ENCODE measurements around the gene CD74.

CD74 gene

DNA sequence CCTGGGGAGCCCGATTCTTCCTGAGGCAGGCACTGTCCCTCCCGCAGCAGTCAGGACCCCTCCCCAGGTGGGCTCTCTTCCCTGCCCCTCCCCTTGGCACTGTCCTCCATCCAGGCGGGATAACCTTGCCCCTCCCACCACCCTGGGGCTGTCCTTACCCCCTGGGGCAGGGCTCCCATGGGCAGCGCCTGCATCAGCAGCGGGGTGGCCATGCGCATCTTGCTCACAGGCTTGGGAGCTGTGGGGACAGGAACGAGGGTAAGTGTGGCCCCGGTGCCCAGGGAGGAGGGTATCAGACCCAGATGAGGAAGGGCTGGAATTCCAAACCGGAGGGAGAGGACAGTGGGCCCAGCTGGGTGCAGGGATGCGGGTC, 6.0 kb downstream of the CD74 start:
- no peak overlapping the region for H3K23ac ChIP-seq (ENCODE audit: low read length)
- H3K9me3 ChIP-seq (ENCODE audit: insufficient read depth, low read depth, low read length): peaks cover 2% of the 10 kb centered on the region
- H3K18ac ChIP-seq (ENCODE audit: low read length): no peak overlapping the region
- no peak overlapping the region for H2AFZ ChIP-seq (ENCODE audit: insufficient read depth, low read length, poor library complexity)
- H4K91ac ChIP-seq (ENCODE audit: low read depth, low read length): no peak overlapping the region
- peaks cover 7 to 13% of the 10 kb centered on the region in 2 experiments for H3K36me3 ChIP-seq (ENCODE audit: control insufficient read depth in 1 of 2, insufficient read depth in 2 of 2, low read length in 2 of 2)
- no peak overlapping the region for H3K4ac ChIP-seq (ENCODE audit: low read depth, low read length)
- H4K12ac ChIP-seq (ENCODE audit: low read depth, low read length): no peak overlapping the region
- no peak overlapping the region for H2BK12ac ChIP-seq (ENCODE audit: low read length)
- H3K27ac ChIP-seq (ENCODE audit: low read depth, low read length): no peak overlapping the region
- no peak overlapping the region for H2AK5ac ChIP-seq (ENCODE audit: low read length)
- WGBS (ENCODE audit: extremely low coverage, insufficient coverage, insufficient read length): no CpG with 5 or more reads among the region's 10 CpGs
- H3K4me1 ChIP-seq (ENCODE audit: control insufficient read depth in 1 of 2, insufficient read depth in 2 of 2, low read length in 2 of 2): peaks cover 3 to 4% of the 10 kb centered on the region in 2 experiments
- no peak overlapping the region for H3K9ac ChIP-seq (ENCODE audit: low read length)
- H4K8ac ChIP-seq (ENCODE audit: low read depth, low read length): no peak overlapping the region
- H3K79me2 ChIP-seq (ENCODE audit: control insufficient read depth, insufficient read depth, low read length, poor library complexity): no peaks in the 10 kb centered on the region
- H3K4me3 ChIP-seq (ENCODE audit: low read depth, low read length): no peak overlapping the region
- no peak overlapping the region for H3K14ac ChIP-seq (ENCODE audit: low read length)
- no peak overlapping the region for H2BK5ac ChIP-seq (ENCODE audit: low read depth, low read length, poor library complexity)
- no peak for DNase-seq
- H3K4me2 ChIP-seq (ENCODE audit: low read length): no peak overlapping the region
- H2BK120ac ChIP-seq (ENCODE audit: insufficient read depth, low read length, poor library complexity): no peak overlapping the region
- no peaks in the 10 kb centered on the region for H3K27me3 ChIP-seq (ENCODE audit: insufficient read depth, low read length)
- no peaks in the 10 kb centered on the region for H3K79me1 ChIP-seq (ENCODE audit: low read length)

- no CpG with 5 or more reads among the region's 4 CpGs for WGBS (ENCODE audit: extremely low coverage, insufficient coverage, insufficient read length)
- H3K27me3 ChIP-seq (ENCODE audit: insufficient read depth, low read length): no peaks in the 10 kb centered on the region
- no peak overlapping the region for H3K4me3 ChIP-seq (ENCODE audit: low read depth, low read length)
- no peak overlapping the region for H4K8ac ChIP-seq (ENCODE audit: low read depth, low read length)
- no peaks in the 10 kb centered on the region for H3K79me2 ChIP-seq (ENCODE audit: control insufficient read depth, insufficient read depth, low read length, poor library complexity)
- no peak overlapping the region for H2AFZ ChIP-seq (ENCODE audit: insufficient read depth, low read length, poor library complexity)
- H3K4ac ChIP-seq (ENCODE audit: low read depth, low read length): no peak overlapping the region
- H2BK120ac ChIP-seq (ENCODE audit: insufficient read depth, low read length, poor library complexity): no peak overlapping the region
- DNase-seq: no peak
- no peak overlapping the region for H3K27ac ChIP-seq (ENCODE audit: low read depth, low read length)
- no peak overlapping the region for H3K9ac ChIP-seq (ENCODE audit: low read length)
- H3K23ac ChIP-seq (ENCODE audit: low read length): no peak overlapping the region
- no peak overlapping the region for H3K4me2 ChIP-seq (ENCODE audit: low read length)
- no peak overlapping the region for H2AK5ac ChIP-seq (ENCODE audit: low read length)
- no peak overlapping the region for H2BK5ac ChIP-seq (ENCODE audit: low read depth, low read length, poor library complexity)
- no peak overlapping the region for H2BK12ac ChIP-seq (ENCODE audit: low read length)
- H3K4me1 ChIP-seq (ENCODE audit: control insufficient read depth in 1 of 2, insufficient read depth in 2 of 2, low read length in 2 of 2): peaks cover 3 to 4% of the 10 kb centered on the region in 2 experiments
- H3K9me3 ChIP-seq (ENCODE audit: insufficient read depth, low read depth, low read length): peaks cover 2% of the 10 kb centered on the region
- no peak overlapping the region for H4K12ac ChIP-seq (ENCODE audit: low read depth, low read length)
- H3K36me3 ChIP-seq (ENCODE audit: control insufficient read depth in 1 of 2, insufficient read depth in 2 of 2, low read length in 2 of 2): peaks cover 7 to 16% of the 10 kb centered on the region in 2 experiments
- no peak overlapping the region for H3K14ac ChIP-seq (ENCODE audit: low read length)
- H3K79me1 ChIP-seq (ENCODE audit: low read length): no peaks in the 10 kb centered on the region
- H3K18ac ChIP-seq (ENCODE audit: low read length): no peak overlapping the region
- H4K91ac ChIP-seq (ENCODE audit: low read depth, low read length): no peak overlapping the region
Measured at GRCh38 chr5:150406103-150406722, 6.5 kb downstream of the CD74 start.

GRCh38 chr5:150404941-150405816, 7.5 kb downstream of the CD74 start:
- Histone ChIP-seq H3K23ac (ENCODE audit: low read length) (no peak overlapping the region), H3K9ac (ENCODE audit: low read length) (no peak overlapping the region), H3K4ac (ENCODE audit: low read depth, low read length) (no peak overlapping the region), H2BK12ac (ENCODE audit: low read length) (no peak overlapping the region), H3K79me1 (ENCODE audit: low read length) (no peaks in the 10 kb centered on the region), H2BK120ac (ENCODE audit: insufficient read depth, low read length, poor library complexity) (no peak overlapping the region), H4K8ac (ENCODE audit: low read depth, low read length) (no peak overlapping the region), H3K79me2 (ENCODE audit: control insufficient read depth, insufficient read depth, low read length, poor library complexity) (no peaks in the 10 kb centered on the region), H3K36me3 (ENCODE audit: control insufficient read depth in 1 of 2, insufficient read depth in 2 of 2, low read length in 2 of 2) (peaks cover 13 to 25% of the 10 kb centered on the region in 2 experiments), H3K4me1 (ENCODE audit: control insufficient read depth in 1 of 2, insufficient read depth in 2 of 2, low read length in 2 of 2) (peaks cover 3% of the 10 kb centered on the region in 2 experiments), H2AFZ (ENCODE audit: insufficient read depth, low read length, poor library complexity) (no peak overlapping the region), H3K18ac (ENCODE audit: low read length) (no peak overlapping the region), H2AK5ac (ENCODE audit: low read length) (no peak overlapping the region), H2BK5ac (ENCODE audit: low read depth, low read length, poor library complexity) (no peak overlapping the region), H3K27me3 (ENCODE audit: insufficient read depth, low read length) (no peaks in the 10 kb centered on the region), H3K4me3 (ENCODE audit: low read depth, low read length) (no peak overlapping the region), H3K14ac (ENCODE audit: low read length) (no peak overlapping the region), H4K91ac (ENCODE audit: low read depth, low read length) (no peak overlapping the region), H4K12ac (ENCODE audit: low read depth, low read length) (no peak overlapping the region), H3K4me2 (ENCODE audit: low read length) (no peak overlapping the region), H3K9me3 (ENCODE audit: insufficient read depth, low read depth, low read length) (peaks cover 2% of the 10 kb centered on the region), H3K27ac (ENCODE audit: low read depth, low read length) (no peak overlapping the region)
- whole genome bisulfite sequencing (ENCODE audit: extremely low coverage, insufficient coverage, insufficient read length): no CpG with 5 or more reads among the region's 9 CpGs
- no peak for DNase-seq

DNA sequence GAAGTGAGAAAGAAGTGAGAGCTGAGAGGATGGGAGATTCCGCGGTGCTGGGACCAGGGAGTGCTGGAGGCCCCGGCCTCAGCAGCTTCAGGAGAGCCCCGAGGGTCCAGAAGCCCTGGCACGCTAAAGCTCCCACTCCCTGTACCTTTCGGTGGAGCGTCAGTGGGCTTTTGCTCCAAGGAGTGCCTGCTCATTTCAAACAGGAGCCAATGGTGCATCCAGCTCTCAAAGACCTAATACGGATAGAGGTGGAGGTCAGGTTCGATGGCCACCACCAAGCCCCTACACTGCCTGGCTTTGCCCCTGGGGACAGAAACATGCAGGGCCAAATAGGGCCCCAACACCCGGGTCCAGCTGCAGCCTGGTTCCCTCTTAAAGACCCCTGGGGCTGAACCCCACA, 8.2 kb downstream of the CD74 start:
- no peak overlapping the region for H4K8ac ChIP-seq (ENCODE audit: low read depth, low read length)
- H3K79me1 ChIP-seq (ENCODE audit: low read length): no peaks in the 10 kb centered on the region
- no peak overlapping the region for H4K91ac ChIP-seq (ENCODE audit: low read depth, low read length)
- no peaks in the 10 kb centered on the region for H3K4me1 ChIP-seq (ENCODE audit: control insufficient read depth in 1 of 2, insufficient read depth in 2 of 2, low read length in 2 of 2)
- no peak overlapping the region for H3K4ac ChIP-seq (ENCODE audit: low read depth, low read length)
- H2AK5ac ChIP-seq (ENCODE audit: low read length): no peak overlapping the region
- no CpG with 5 or more reads among the region's 10 CpGs for WGBS (ENCODE audit: extremely low coverage, insufficient coverage, insufficient read length)
- peaks cover 2% of the 10 kb centered on the region for H3K9me3 ChIP-seq (ENCODE audit: insufficient read depth, low read depth, low read length)
- no peak overlapping the region for H3K4me2 ChIP-seq (ENCODE audit: low read length)
- no peak overlapping the region for H2BK120ac ChIP-seq (ENCODE audit: insufficient read depth, low read length, poor library complexity)
- H3K23ac ChIP-seq (ENCODE audit: low read length): no peak overlapping the region
- DNase-seq: no peak
- H2AFZ ChIP-seq (ENCODE audit: insufficient read depth, low read length, poor library complexity): no peak overlapping the region
- H3K9ac ChIP-seq (ENCODE audit: low read length): no peak overlapping the region
- H4K12ac ChIP-seq (ENCODE audit: low read depth, low read length): no peak overlapping the region
- no peak overlapping the region for H2BK12ac ChIP-seq (ENCODE audit: low read length)
- H3K18ac ChIP-seq (ENCODE audit: low read length): no peak overlapping the region
- no peak overlapping the region for H3K14ac ChIP-seq (ENCODE audit: low read length)
- no peak overlapping the region for H2BK5ac ChIP-seq (ENCODE audit: low read depth, low read length, poor library complexity)
- H3K27me3 ChIP-seq (ENCODE audit: insufficient read depth, low read length): no peaks in the 10 kb centered on the region
- H3K27ac ChIP-seq (ENCODE audit: low read depth, low read length): no peak overlapping the region
- H3K4me3 ChIP-seq (ENCODE audit: low read depth, low read length): no peak overlapping the region
- no peaks in the 10 kb centered on the region for H3K79me2 ChIP-seq (ENCODE audit: control insufficient read depth, insufficient read depth, low read length, poor library complexity)
- H3K36me3 ChIP-seq (ENCODE audit: control insufficient read depth in 1 of 2, insufficient read depth in 2 of 2, low read length in 2 of 2): peaks cover 20 to 31% of the 10 kb centered on the region in 2 experiments
